ENCODE data around the gene MAGEB3.

GRCh38 chrX:30248854-30249253 lies 18.4 kb downstream of the MAGEB3 start:
- TF ChIP-seq POLR2A (IDR thresholded peaks at IDR 0.05) = no peak
- TF ChIP-seq CTCF (IDR thresholded peaks at IDR 0.05) = no peak

All from thyroid gland (tissue), 4 donors.